ENCODE measurements around the gene MXRA7.

The MXRA7 gene

DNA sequence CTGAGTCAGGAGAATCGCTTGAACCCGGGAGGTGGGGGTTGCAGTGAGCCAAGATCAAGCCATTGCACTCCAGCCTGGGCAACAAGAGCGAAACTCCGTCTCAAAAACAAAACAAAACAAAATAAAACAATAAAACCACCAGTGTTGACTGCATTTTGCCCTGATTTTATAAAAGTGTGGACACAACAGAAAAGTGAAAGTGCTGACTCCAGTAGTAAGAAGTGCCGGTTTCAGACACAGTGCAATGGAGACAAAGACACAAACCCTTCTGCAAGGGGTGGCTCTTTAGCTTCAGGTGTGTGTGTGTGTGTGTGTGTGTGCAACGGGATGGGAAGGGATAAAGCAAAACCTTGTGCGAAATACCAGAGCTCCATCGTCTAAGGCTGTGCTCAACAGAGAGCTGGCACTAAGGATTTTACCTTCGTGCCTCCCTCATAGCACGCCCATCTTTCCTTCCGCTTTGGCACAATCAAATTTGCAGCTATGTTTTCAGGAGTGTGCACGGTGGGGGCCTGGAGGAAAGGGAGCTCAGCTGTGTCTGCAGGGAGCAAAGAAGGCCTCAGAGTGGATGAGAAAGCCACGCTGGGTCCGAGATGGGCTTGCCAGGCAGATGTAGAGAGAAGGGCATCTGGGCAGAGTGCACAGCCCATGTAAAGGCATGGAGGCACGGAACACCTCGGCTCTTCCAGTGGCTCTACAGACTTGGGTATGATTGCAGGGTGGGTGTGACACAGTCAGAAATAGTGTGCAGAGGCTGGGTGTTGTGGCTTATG is 15.5 kb downstream of the MXRA7 start:
- no peak for DNase-seq

DNA sequence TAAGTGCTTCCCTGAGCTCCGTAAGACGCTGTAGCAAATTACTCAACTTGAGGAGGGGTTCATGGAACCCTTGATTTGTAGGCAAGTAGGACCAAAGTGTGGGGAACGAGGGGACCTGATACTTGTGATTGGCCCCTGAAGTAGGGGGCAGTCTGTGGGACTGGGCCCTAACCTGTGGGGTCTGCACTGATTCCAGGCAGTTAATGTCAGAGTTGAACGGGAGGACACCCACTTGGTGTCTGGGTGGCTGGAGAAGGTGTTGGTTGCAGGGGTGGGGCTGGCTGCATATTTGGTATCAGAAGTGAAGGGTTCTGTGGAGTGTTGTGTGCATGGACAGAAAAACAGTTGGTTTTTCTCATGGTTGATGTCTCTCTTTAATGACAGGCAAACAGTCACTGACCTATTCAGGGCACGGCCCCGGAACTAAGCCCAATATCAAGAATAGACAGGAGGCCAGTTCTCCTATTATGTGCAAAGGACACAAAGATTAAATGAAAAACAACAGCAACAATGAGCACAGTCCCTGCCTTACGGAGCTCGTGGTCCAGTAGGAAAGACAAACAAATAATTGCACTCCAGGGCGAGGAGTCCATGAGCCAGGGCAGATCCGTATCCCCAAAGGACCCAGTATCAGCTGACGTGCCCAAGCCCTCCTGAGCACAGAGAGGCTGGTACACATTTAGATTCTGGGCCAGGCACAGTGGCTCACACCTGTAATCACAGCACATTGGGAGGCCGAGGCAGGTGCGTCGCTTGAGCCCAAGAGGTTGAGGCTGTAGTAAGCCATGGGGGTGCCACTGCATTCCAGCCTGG is 19.2 kb downstream of the MXRA7 start:
- no peak for DNase-seq

GRCh38 chr17:76690596-76691280 is 20.0 kb downstream of the MXRA7 start:
- DNase-seq: no peak

GRCh38 chr17:76689859-76690258 is 20.9 kb downstream of the MXRA7 start:
- no peak for DNase-seq

GRCh38 chr17:76688165-76688622 is 22.6 kb downstream of the MXRA7 start:
- no peak for DNase-seq

DNA sequence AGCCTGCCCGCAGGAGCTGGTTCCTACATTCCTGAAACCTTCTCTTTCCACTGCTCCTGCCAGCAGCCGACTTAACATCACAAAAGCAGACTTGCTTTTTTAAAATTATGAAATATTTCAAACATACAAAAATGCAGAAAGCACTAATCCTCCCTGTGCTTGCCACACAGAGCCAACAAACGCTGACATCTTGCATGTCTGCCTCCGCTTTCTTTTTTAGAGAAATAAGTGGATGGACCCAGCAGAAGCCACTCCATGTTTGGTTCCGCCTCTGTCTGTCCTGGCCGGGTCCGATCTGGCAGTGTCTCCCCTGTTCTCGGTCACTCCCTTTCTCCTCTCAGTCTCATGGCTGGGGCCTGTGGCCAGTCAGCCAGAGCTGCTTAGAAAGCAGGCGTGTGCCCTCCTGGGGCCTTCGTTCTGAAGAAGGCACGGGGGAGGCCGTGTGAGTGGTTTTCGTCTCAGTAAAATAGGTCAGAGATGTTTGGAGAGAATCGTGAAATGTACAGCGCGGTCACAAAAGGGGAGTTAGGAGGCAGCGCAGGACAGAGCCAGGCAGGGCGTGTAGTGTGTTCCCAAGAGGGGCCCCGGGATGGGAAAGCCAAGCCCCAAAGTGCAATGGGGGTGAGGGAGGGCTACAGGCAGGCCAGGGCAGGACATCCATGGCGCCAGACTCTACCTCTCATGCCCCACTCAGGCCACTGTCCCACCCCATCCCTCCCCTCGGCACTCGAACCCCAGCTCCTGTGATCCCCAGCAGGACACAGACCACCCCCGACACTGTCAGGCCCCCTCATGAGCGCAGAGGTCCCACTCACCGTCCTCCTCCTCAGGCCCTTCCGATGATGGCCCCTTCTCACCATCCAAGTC is 23.2 kb downstream of the MXRA7 start:
- no peak for DNase-seq

GRCh38 chr17:76686538-76687297 is 24.0 kb downstream of the MXRA7 start:
- DNase-seq: peak in 1 of 2 experiments; percentile 36

- no peak for DNase-seq
These were observed 24.9 kb downstream of the MXRA7 start for GRCh38 chr17:76685846-76686245.

DNA sequence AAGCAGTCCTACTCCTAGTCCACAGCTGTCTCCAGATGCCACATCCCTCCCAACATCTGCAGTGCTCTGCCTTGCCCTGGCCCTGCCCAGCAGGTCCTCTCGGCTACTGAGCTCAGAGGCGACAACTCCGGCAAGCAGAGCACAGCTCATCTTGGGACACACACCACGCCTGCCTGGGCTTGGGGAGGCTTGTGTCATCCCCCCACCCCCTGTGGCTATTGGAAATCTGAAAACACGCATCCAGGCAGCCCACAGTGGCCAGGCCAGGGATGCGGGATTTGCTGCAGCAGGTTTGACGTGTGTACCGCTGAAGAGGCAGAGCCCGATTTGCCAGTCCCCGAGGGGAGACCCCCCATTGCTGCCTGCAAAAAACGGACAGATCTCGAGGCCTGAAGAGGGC is 25.4 kb downstream of the MXRA7 start:
- no peak for DNase-seq

GRCh38 chr17:76684756-76685155 is 26.0 kb downstream of the MXRA7 start:
- DNase-seq: no peak

DNA sequence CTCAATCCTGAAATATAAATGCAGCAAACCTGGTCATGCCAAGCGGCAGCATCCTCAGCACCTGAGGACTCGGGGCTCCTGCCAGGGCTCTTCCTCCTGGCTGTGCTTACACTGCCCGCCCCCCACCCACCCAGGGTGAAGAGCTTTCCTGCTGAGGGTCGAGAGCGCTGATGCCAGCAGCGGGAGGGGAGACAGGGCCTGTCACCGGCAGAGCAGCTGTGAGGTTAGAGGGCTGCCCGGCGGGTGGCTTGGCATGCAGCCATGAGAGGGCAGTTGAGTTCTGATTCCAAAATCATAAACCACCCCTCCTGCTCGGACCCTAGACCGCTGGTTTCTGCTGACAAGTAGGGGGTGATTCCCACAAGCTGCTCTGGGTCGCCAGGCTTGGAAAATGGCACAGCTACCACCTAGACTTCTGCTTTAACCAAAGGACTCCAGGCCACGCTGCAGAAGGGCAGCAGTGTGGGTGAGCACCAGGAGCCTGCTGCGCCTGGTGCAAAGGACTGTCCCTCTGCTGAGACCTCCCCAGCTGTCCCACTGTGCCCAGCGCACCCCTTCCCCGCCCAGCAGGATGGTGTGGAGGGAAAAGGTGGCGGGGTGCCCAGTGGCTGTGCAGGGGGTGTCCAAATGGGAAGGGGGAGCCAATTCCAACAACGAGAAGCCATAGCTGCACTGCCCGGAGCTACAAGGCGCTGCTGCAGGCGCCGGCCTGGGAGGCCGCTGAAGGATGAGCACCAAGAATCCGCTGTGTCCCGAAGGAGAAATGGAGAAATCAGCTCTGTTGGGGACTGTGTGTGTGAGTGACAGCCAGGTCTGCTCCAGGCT is 26.6 kb downstream of the MXRA7 start:
- peak; percentile 59 to 60 for DNase-seq

DNA sequence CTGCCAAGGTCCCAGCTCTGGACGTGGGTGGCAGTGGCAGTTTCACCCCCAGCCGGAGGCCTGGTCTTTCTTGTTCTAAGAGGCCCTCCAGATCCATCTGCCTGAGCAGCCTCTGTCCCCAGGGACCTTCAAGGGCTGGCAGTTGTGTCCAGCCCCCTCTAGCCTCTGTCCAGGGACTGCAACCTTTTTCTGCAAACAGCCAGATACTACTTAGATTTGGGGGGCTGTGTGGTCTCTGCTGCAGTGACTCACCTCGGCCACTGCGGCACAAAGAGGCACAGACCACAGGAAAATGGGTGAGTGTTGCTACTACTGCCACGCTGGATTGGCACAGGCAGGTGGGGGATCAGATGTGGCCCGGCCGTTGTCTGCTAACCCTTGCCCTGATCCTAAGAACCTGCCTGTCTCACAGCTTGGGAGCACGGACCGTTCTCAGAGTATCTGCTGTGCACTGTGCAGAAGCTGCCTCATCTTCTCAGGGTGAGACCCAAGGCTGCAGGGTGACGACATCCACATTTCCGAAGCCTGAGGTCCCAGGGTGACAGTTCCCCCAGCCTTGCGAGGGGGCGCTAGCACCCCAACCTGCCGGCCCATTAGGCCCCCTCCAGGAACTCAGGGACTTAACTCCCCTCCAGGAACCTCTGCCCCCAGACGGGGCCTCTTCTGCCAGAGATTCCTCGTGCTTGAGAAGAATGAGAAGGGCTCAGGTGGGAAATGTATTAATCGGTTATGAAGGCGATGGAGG is 27.6 kb downstream of the MXRA7 start:
- DNase-seq: peak; percentile 52 to 86

- DNase-seq: no peak
These were observed 28.5 kb downstream of the MXRA7 start for GRCh38 chr17:76682296-76682695.

- DNase-seq: peak; percentile 85 to 94
These were observed 29.3 kb downstream of the MXRA7 start for GRCh38 chr17:76681222-76682137.

DNA sequence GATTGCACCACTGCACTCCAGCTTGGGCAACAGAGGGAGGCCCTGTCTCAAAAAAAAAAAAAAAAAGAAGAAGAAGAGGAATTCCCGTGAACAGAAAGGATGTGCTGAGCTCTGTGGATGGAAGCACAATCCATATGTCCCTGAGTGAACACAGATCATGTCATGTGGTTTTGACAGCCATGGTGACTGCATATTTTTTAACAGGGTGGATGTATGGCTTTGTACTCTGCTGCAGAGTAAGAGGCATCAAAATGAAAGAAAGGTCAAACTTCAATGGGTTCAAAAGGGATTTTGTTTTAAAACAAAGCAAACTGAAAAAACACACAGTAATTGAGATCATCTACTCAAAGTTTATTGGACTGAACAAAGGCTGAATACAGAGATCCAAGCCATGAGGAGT is 31.5 kb downstream of the MXRA7 start:
- DNase-seq: no peak

DNA sequence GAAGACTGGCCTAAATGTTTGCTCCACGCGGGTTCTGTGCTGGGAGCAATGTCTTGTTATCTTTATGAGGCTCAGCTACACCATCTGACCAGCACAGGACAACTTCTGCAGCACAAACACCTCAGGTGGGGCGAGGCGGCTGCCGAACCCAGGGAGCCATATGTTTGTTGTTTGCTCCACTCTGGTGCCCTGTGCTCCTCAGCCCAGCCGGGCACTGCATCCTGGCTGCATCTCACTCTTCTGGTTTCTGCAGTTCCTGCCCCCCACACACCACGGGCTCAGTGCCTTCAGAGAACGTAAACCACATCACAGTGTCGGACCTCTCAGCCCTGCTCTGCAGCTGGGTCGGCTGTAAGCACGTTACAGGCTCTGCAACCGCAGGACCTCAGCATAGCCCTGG is 32.4 kb downstream of the MXRA7 start:
- DNase-seq: no peak

DNA sequence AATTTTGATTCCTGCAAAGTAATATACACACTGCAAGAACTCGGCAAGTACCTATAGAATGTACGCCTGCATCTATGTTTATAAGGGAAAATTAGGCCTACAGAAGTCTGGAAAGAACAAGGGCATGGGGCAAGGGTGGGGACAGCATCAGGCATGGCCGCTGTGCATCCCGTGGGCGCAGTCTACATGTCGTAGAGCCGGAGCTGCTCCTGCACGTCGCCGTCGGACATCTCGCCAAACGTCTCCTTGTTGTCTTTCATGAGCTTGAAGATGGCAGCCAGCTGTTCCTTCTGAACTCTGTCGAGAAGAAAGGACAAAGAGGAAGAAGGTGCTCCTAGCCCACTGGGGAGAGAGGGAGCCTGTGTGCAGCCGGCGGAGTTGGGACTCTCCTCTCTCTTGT is 33.4 kb downstream of the MXRA7 start:
- no peak for DNase-seq

- no peak for DNase-seq
These were observed 34.1 kb downstream of the MXRA7 start for GRCh38 chr17:76676629-76677028.

GRCh38 chr17:76675648-76676047 is 35.1 kb downstream of the MXRA7 start:
- DNase-seq: no peak

Measured in NCI-H524 (cell line).